Dermis microvascular lymphatic vessel endothelial cell (primary cell): ENCODE data around the gene CD6. TPM values are rescaled to one million over a fixed set of nuclear protein-coding genes. Genes with fewer than 3 reads are reported as not detected.

ENCODE experiments used
- DNase-seq, 2 donors: peaks; one replicate each; pipeline versions ENCODE4 v3.0.0 to v3.0.0-alpha.2; 2010; ENCODE audit warnings: low read depth in 2 of 2
- total RNA-seq: library from RNA; depleted of rRNA; stranded (reverse); fragments of >200 nt; gene quantifications from 2 replicates; pipeline ENCODE4 v1.2.1, GENCODE V29; 2014

CD6 gene
- total RNA-seq, 1 donor from 2014 or later: 0.13 TPM

- DNase-seq: no peak
Measured at GRCh38 chr11:61009392-61010275, 38.2 kb downstream of the CD6 start.

- DNase-seq: no peak
Measured at GRCh38 chr11:61010466-61011228, 39.2 kb downstream of the CD6 start.

- DNase-seq: no peak
Measured at GRCh38 chr11:61011229-61011870, 39.9 kb downstream of the CD6 start.

GRCh38 chr11:61011950-61012736 is 40.7 kb downstream of the CD6 start:
- no peak for DNase-seq

GRCh38 chr11:61012737-61013215 is 41.3 kb downstream of the CD6 start:
- no peak for DNase-seq

GRCh38 chr11:61018059-61018458 is 46.6 kb downstream of the CD6 start:
- DNase-seq: no peak

GRCh38 chr11:61019037-61019831 is 47.8 kb downstream of the CD6 start:
- DNase-seq: no peak

GRCh38 chr11:61019832-61020405 is 48.4 kb downstream of the CD6 start:
- DNase-seq: no peak

GRCh38 chr11:61020551-61021235 is 49.2 kb downstream of the CD6 start:
- DNase-seq: no peak

GRCh38 chr11:61021661-61022212 is 50.3 kb downstream of the CD6 start:
- no peak for DNase-seq

- no peak for DNase-seq
Measured at GRCh38 chr11:61022311-61023085, 51.0 kb downstream of the CD6 start.

- DNase-seq: no peak
Measured at GRCh38 chr11:61023086-61023965, 51.8 kb downstream of the CD6 start.

- DNase-seq: no peak
Measured at GRCh38 chr11:61023966-61024295, 52.5 kb downstream of the CD6 start.

GRCh38 chr11:61024938-61025820 is 53.7 kb downstream of the CD6 start:
- no peak for DNase-seq

- DNase-seq: no peak
Measured at GRCh38 chr11:61025821-61026120, 54.3 kb downstream of the CD6 start.
